Gastrocnemius medialis (tissue), 4 donors: Measurements from ENCODE around the gene PRM2. TPM values are rescaled to one million over a fixed set of nuclear protein-coding genes. Genes with fewer than 3 reads are reported as not detected.

Source experiments
- ATAC-seq, 2 donors: fragments of 150-250 bp; one replicate each; pipeline ENCODE4 v1.9.1; 2016
- DNase-seq, 2 donors: peaks; one replicate each; pipeline ENCODE4 v3.0.0-alpha.2; 2019
- H3K27ac ChIP-seq, 4 donors: fragments of 200-600 bp; sonication (generic); 1 replicate in 1 of 4; 2 replicates in 3 of 4; pipeline ENCODE4 v1.5.1; 2016 to 2018; ENCODE audit warnings: mild to moderate bottlenecking in 2 of 4, moderate library complexity in 1 of 4
- H3K27me3 ChIP-seq, 3 donors: fragments of 200-600 bp; sonication (generic) in 2 of 3; 1 replicate in 1 of 3; 2 replicates in 2 of 3; pipeline versions ENCODE4 v1.5.1 to v1.6.0; 2016 to 2019; ENCODE audit warnings: mild to moderate bottlenecking in 1 of 3, moderate library complexity in 1 of 3
- H3K36me3 ChIP-seq, 2 donors: fragments of 200-600 bp; sonication (generic) in 1 of 2; one replicate each; pipeline ENCODE4 v1.5.1; 2017 to 2018
- H3K4me1 ChIP-seq, 2 donors: fragments of 200-600 bp; sonication (generic) in 1 of 2; one replicate each; pipeline ENCODE4 v1.5.1; 2016 to 2017; ENCODE audit warnings: mild to moderate bottlenecking in 2 of 2
- H3K4me3 ChIP-seq, 4 donors: fragments of 200-600 bp; sonication (generic) in 3 of 4; 1 replicate in 1 of 4; 2 replicates in 3 of 4; pipeline ENCODE4 v1.5.1; 2016 to 2019; ENCODE audit warnings: mild to moderate bottlenecking in 2 of 4
- H3K9me3 ChIP-seq, 3 donors: fragments of 200-600 bp; sonication (generic) in 2 of 3; 1 replicate in 1 of 3; 2 replicates in 2 of 3; pipeline ENCODE4 v1.5.1; 2016 to 2019
- POLR2A ChIP-seq, 2 donors: fragments of 450-650 bp; IDR thresholded peaks; one replicate each; pipeline ENCODE4 v1.6.1; 2017; ENCODE audit warnings: antibody characterized with exemption in 2 of 2, mild to moderate bottlenecking in 2 of 2, moderate library complexity in 2 of 2
- in situ Hi-C, 4 donors: fragments of 200-750 bp; cut with MboI; loops; one replicate each; pipeline versions ENCODE4 v1.15.0 to v1.8.0; 2017; ENCODE audit warnings: low sequenced_read_pairs in 4 of 4
- intact Hi-C: fragments of 100-400 bp; cut with DNase I; formaldehyde crosslinking; loops from one replicate; pipeline ENCODE4 v1.15.1; 2023; ENCODE audit warnings: low total_unique reads
- total RNA-seq, 4 donors: library from RNA; depleted of rRNA; stranded (reverse); fragments of >200 nt; gene quantifications; one replicate each; pipeline versions ENCODE4 v1.1.0 to v1.2.3, GENCODE V29; 2016
- TF ChIP-seq, protein P1 (sequence below), 5 experiments: fragments of 450-650 bp in 3 of 5; fragments of 200-600 bp in 2 of 5; sonication (generic) in 2 of 5; IDR thresholded peaks in 4 of 5; conservative IDR thresholded peaks in 1 of 5; 1 replicate in 4 of 5; 2 replicates in 1 of 5; pipeline ENCODE4 v1.5.1; 2016 to 2019; ENCODE audit warnings: antibody characterized with exemption in 5 of 5, mild to moderate bottlenecking in 3 of 5, moderate library complexity in 3 of 5

The PRM2 gene
- total RNA-seq, 4 donors from 2014 or later, result not detected

DNA sequence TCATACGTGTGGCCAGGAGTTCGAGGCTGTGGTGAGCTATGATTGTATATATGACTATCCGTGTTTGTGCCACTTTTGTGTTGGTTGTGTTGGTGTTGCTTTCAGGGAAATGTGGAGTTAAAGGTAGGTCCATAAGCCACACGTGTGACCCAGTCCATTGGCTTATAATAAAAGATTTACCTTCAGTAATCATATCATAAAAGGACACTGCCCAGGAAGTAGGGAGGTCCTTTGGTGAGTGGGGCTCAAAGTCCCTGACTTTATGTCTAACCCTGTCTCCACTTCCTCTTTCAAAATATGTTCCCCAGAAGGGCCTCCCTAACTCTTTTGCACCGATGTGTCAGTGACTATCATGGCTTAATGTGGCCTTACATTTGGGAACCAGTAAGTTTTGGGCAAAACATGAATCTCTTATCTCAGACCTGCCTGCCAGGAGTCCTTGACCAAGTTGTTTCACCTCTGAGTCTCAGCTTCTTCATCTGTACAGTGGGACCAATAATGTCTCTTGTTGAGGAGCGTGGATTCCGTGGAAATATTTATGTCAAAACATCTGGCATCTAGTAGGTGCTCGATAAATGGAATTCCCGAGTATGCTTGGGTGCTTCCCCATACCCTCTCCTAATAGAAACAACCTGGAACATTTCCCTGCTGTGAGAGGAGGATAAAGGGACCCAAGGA lies 12.0 kb downstream of the PRM2 start:
- no peak for TF ChIP-seq POLR2A (IDR thresholded peaks at IDR 0.05)
- TF ChIP-seq, protein P1, sequence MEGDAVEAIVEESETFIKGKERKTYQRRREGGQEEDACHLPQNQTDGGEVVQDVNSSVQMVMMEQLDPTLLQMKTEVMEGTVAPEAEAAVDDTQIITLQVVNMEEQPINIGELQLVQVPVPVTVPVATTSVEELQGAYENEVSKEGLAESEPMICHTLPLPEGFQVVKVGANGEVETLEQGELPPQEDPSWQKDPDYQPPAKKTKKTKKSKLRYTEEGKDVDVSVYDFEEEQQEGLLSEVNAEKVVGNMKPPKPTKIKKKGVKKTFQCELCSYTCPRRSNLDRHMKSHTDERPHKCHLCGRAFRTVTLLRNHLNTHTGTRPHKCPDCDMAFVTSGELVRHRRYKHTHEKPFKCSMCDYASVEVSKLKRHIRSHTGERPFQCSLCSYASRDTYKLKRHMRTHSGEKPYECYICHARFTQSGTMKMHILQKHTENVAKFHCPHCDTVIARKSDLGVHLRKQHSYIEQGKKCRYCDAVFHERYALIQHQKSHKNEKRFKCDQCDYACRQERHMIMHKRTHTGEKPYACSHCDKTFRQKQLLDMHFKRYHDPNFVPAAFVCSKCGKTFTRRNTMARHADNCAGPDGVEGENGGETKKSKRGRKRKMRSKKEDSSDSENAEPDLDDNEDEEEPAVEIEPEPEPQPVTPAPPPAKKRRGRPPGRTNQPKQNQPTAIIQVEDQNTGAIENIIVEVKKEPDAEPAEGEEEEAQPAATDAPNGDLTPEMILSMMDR (IDR thresholded peaks at IDR 0.05 in 4 of 5, conservative IDR thresholded peaks at IDR 0.05 in 1 of 5), result no peak
- H3K4me1 ChIP-seq, result peaks cover 0 to 2% of the 10 kb centered on the region in 2 donors
- H3K36me3 ChIP-seq, result no peaks in the 10 kb centered on the region
- no peak overlapping the region for H3K27ac ChIP-seq
- H3K4me3 ChIP-seq, result no peak overlapping the region
- in situ Hi-C loops, result loop anchor here (5.0 to 10.0 kb wide), 2 partner anchors 289 to 297 kb away; no protein-coding TSS in a partner anchor
- DNase-seq, result no peak
- no peaks in the 10 kb centered on the region for H3K9me3 ChIP-seq
- ATAC-seq, result no peak
- intact Hi-C loops, result no loop called here
- no peaks in the 10 kb centered on the region for H3K27me3 ChIP-seq

DNA sequence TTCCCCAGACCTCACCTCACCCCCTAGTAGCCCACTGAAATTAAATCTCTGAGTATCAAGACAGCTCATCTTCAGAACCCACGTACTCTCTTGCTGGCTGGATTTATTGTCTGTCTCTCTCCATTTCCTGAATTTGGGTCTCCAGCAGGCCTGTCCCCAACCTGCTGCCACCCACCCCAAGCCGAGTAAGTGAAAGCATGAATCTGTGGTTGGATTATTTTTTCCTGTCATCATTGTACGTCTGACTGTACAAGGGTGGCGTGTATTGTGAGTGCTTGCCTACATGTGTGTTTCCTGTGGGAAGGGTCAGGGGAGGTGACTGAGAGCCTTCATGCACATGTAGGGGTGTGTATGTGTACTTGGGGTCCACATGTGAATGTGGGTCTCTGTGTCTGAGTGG lies 12.5 kb downstream of the PRM2 start:
- Histone ChIP-seq H3K27ac (no peak overlapping the region), H3K4me3 (no peak overlapping the region), H3K4me1 (peaks cover 0 to 5% of the 10 kb centered on the region in 2 donors), H3K36me3 (no peaks in the 10 kb centered on the region), H3K9me3 (no peaks in the 10 kb centered on the region), H3K27me3 (no peaks in the 10 kb centered on the region)
- DNase-seq, result no peak
- no peak for ATAC-seq
- TF ChIP-seq, protein P1 (IDR thresholded peaks at IDR 0.05 in 4 of 5, conservative IDR thresholded peaks at IDR 0.05 in 1 of 5), result no peak
- TF ChIP-seq POLR2A (IDR thresholded peaks at IDR 0.05), result no peak
- intact Hi-C loops (no loop called here), in situ Hi-C loops (loop anchor here (5.0 to 10.0 kb wide), 2 partner anchors 289 to 296 kb away; no protein-coding TSS in a partner anchor)

GRCh38 chr16:11262915-11263314 lies 13.4 kb downstream of the PRM2 start:
- Histone ChIP-seq H3K4me1 (peaks cover 0 to 5% of the 10 kb centered on the region in 2 donors), H3K9me3 (no peaks in the 10 kb centered on the region), H3K36me3 (no peaks in the 10 kb centered on the region), H3K27ac (no peak overlapping the region), H3K27me3 (no peaks in the 10 kb centered on the region), H3K4me3 (no peak overlapping the region)
- in situ Hi-C loops (loop anchor here (5.0 to 10.0 kb wide), 2 partner anchors 288 to 296 kb away; no protein-coding TSS in a partner anchor), intact Hi-C loops (no loop called here)
- TF ChIP-seq, protein P1 (IDR thresholded peaks at IDR 0.05 in 4 of 5, conservative IDR thresholded peaks at IDR 0.05 in 1 of 5), result no peak
- no peak for TF ChIP-seq POLR2A (IDR thresholded peaks at IDR 0.05)
- no peak for DNase-seq
- no peak for ATAC-seq

GRCh38 chr16:11260596-11260966 lies 15.7 kb downstream of the PRM2 start:
- H3K4me3 ChIP-seq, result no peak overlapping the region
- DNase-seq (no peak), ATAC-seq (no peak)
- no peak for TF ChIP-seq POLR2A (IDR thresholded peaks at IDR 0.05)
- TF ChIP-seq, protein P1 (IDR thresholded peaks at IDR 0.05 in 4 of 5, conservative IDR thresholded peaks at IDR 0.05 in 1 of 5), result no peak
- no peaks in the 10 kb centered on the region for H3K9me3 ChIP-seq
- H3K36me3 ChIP-seq, result no peaks in the 10 kb centered on the region
- H3K4me1 ChIP-seq, result peaks cover 8 to 12% of the 10 kb centered on the region in 2 donors
- no peaks in the 10 kb centered on the region for H3K27me3 ChIP-seq
- intact Hi-C loops, result no loop called here
- H3K27ac ChIP-seq, result no peak overlapping the region
- in situ Hi-C loops, result loop anchor here (5.0 to 10.0 kb wide), 2 partner anchors 286 to 293 kb away; no protein-coding TSS in a partner anchor
